GM12891 (cell line): ENCODE results near the gene LPCAT4.

ENCODE experiments used
- POLR2A ChIP-seq: IDR thresholded peaks from 2 replicates; pipeline ENCODE4 v1.6.1; 2011; ENCODE audit warnings: low read depth, low read length, control low read depth
- POLR2AphosphoS5 ChIP-seq: IDR thresholded peaks from 2 replicates; pipeline ENCODE4 v1.6.1; 2011; ENCODE audit warnings: low read depth, low read length, control low read depth
- SPI1 ChIP-seq: IDR thresholded peaks from 2 replicates; pipeline ENCODE4 v1.6.1; 2011; ENCODE audit warnings: low read depth, low read length, control low read depth
- TAF1 ChIP-seq: IDR thresholded peaks from 2 replicates; pipeline ENCODE4 v1.6.1; 2011; ENCODE audit warnings: low read depth, low read length, control low read depth

GRCh38 chr15:34342737-34343575 lies 24.0 kb downstream of the LPCAT4 start, which contains the start of the genes NOP10 and NUTM1:
- peak; percentile 91 for TF ChIP-seq POLR2AphosphoS5
- TF ChIP-seq POLR2A, result peak; percentile 91
- TF ChIP-seq TAF1, result peak; percentile 90
- peak; percentile 48 for TF ChIP-seq SPI1
